ENCODE measurements around the gene KRTAP10-4.
"Not testable (repeated sequence)": the region's sequence is repeated elsewhere in the genome, so short reads cannot be mapped to it uniquely, and the experiment has no call there.

Gene KRTAP10-4

DNA sequence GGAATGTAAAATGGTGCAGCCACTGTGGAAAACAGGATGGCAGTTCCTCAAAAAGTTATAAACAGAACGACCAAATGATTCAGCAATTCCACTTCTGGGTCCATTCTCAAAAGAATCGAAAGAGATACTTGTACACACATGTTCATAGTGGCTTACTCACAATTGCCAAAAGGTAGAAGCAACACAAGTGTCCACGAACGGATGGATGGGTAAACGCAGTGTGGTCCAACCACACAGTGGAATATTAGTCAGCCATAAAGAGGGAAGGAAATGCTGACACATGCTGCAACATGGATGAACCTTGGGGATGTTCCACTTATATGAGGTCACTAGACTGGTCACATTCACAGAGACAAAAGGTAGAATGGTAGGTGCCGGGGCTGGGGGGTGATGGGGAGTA lies 38.8 kb upstream of the KRTAP10-4 start:
- no peak for DNase-seq (ENCODE audit: low read depth in 2 of 2, low spot score in 1 of 2)

GRCh38 chr21:44535963-44536362 lies 37.6 kb upstream of the KRTAP10-4 start:
- DNase-seq (ENCODE audit: low read depth in 2 of 2, low spot score in 1 of 2) = no peak

- no peak for DNase-seq (ENCODE audit: low read depth in 2 of 2, low spot score in 1 of 2)
These were observed 35.3 kb upstream of the KRTAP10-4 start for GRCh38 chr21:44537930-44538911.

DNA sequence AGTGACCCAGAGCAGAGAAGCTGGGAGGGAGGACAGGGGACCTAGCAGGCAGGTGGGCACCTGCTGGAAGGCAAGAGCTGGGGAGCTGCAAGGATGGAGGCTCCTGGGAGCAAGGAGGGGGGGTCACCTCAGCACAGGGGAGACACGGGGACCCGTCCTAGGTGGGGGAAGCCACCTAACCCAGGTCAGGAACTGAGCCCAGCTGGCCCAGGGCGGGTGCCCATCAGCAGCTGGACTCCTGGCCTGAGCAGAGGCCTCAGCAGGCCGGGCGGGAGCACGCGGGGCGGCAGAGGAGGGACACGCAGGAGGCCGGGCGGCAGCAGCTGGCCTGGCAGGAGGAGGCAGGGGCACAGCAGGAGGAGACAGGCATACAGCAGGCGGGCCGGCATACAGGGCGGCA lies 34.5 kb upstream of the KRTAP10-4 start:
- DNase-seq (ENCODE audit: low read depth in 2 of 2, low spot score in 1 of 2) = no peak

DNA sequence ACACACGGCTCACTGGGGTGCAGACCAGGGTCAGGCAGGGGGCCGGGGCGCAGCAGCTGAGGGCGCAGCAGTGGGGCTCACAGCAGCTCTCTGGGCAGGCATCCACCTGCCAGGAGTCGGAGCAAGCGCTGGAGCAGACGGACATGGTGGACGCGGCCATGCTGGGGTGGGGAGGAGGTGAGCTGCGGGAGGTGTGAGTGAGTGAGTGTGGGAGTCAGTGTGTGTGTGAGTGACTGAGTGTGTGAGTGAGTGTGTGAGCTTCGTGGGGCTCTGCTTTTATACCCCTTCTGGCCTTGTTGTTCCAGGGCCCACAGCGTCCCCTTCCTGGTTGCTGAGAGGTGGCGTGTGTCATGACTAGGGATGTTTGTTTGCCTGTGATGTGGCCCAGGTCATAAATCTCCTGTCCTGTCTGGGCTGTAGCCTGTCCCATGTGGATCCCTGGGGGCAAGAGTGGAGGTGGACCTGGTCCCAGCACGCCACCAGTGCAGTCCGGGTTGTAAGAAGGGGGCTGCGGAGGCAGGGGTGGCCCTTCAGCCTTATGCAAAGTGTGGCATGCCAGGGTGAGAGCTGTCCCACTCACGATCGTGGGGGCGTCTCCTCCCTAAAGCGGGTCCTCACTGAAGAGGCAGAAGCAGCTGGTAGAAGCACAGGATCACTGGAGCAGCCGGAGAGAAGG lies 33.4 kb upstream of the KRTAP10-4 start, which contains the start of gene KRTAP10-1:
TSS of gene KRTAP10-1 (minus strand) at position 205 of the 676 bp plus-strand sequence. CDS start at position 160, 45 bp downstream.
- no peak for DNase-seq (ENCODE audit: low read depth in 2 of 2, low spot score in 1 of 2)

DNA sequence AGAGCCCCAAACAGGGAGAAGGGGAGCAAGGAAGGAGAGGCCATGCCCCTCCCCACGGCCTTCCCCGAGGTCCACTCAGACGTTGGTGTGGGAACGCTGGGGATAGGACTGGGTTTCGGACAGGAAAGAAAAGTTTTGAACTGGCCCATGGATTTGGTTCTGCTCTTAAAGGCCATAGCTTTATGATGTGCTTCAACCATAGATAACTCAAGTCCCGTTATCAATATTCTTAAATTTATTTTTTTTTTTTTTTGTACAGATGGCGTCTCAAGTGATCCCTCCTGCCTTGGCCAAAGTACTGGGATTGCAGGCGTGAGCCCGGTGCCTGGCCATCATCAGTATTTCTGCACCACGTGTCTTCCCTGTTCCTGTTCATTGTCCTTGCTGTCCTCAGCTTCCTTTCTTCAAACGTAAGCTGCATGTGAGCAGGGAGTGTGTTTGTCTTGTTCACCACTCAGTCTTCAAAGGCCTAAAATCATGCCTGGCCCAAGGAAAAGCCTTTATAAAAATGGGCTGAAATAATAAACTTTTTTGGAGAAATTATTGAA lies 32.7 kb upstream of the KRTAP10-4 start:
- DNase-seq (ENCODE audit: low read depth in 2 of 2, low spot score in 1 of 2) = no peak

GRCh38 chr21:44542716-44543115 lies 30.8 kb upstream of the KRTAP10-4 start:
- DNase-seq (ENCODE audit: low read depth in 2 of 2, low spot score in 1 of 2) = no peak

GRCh38 chr21:44544566-44544965 lies 29.0 kb upstream of the KRTAP10-4 start:
- no peak for DNase-seq (ENCODE audit: low read depth in 2 of 2, low spot score in 1 of 2)

DNA sequence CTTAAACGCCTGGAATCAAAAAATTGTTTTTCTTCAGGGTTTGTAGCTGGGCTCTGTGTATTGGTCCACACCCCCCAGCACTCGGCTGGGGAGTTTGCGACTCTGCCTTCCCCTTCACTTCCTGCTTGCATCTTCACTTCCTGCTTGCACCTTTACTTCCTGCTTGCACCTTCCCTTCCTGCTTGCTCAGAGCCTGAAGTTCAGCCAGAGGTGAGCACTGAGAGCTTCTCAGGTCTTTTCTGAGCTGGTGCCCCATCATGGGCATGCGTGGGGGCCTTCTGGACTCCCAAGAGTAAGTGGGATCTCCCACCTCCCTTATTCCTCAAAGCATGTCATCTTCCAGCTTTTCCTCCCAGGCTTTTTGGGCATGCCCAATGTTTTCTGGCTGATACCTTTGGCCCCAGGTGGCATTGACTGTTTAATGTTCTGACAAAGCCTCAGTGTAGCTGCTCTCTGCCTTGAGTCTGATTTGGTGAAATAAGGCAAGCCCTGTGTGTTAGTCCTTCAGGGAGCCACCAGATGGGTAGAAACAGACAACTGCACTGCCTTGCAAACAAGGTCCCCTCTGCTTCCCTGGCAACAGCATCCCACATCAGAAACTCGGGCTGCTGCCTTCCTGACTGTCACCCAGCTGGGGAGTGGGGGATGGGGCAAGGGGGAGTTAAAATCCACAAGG lies 25.7 kb upstream of the KRTAP10-4 start:
- no peak for DNase-seq (ENCODE audit: low read depth in 2 of 2, low spot score in 1 of 2)

GRCh38 chr21:44548381-44548780 lies 25.1 kb upstream of the KRTAP10-4 start:
- no peak for DNase-seq (ENCODE audit: low read depth in 2 of 2, low spot score in 1 of 2)

- no peak for DNase-seq (ENCODE audit: low read depth in 2 of 2, low spot score in 1 of 2)
These were observed 24.6 kb upstream of the KRTAP10-4 start for GRCh38 chr21:44548922-44549321.

GRCh38 chr21:44549525-44550211 lies 23.9 kb upstream of the KRTAP10-4 start:
- DNase-seq (ENCODE audit: low read depth in 2 of 2, low spot score in 1 of 2) = no peak

DNA sequence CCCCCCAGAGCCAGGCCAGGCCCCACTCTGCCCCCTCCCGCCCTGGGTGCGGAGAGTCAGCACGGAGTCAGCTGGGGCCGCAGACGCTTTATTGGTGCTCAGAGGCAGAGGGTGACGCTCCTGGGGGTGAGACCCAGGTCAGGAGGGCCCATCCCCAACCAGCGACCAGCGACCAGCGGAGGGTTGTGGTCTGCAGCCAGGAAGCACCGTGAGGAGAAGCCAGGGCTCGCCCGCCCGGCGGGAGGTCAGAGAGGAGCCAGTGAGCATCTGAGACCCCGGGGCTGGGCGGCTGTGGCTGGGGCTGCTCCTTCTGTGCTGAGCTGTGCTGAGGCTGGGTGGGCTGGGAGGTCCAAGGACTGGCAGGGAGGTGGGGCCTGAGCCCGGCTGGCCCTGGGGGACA lies 23.2 kb upstream of the KRTAP10-4 start:
- DNase-seq (ENCODE audit: low read depth in 2 of 2, low spot score in 1 of 2) = not testable (repeated sequence)

DNA sequence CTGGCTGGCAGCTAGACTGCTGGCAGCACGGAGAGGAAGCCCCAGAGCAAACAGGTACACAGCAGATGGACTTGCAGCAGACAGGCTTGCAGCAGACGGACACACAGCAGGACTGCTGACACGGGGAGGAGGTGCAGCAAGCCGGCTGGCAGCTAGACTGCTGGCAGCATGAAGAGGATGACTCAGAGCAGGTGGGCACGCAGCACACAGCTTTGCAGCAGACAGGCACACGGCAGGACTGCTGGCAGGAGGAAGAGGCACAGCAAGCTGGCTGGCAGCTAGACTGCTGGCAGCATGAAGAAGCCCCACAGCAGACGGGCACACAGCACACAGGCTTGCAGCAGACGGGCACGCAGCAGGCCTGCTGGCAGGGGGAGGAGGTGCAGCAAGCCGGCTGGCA lies 22.7 kb upstream of the KRTAP10-4 start:
- no peak for DNase-seq (ENCODE audit: low read depth in 2 of 2, low spot score in 1 of 2)

DNA sequence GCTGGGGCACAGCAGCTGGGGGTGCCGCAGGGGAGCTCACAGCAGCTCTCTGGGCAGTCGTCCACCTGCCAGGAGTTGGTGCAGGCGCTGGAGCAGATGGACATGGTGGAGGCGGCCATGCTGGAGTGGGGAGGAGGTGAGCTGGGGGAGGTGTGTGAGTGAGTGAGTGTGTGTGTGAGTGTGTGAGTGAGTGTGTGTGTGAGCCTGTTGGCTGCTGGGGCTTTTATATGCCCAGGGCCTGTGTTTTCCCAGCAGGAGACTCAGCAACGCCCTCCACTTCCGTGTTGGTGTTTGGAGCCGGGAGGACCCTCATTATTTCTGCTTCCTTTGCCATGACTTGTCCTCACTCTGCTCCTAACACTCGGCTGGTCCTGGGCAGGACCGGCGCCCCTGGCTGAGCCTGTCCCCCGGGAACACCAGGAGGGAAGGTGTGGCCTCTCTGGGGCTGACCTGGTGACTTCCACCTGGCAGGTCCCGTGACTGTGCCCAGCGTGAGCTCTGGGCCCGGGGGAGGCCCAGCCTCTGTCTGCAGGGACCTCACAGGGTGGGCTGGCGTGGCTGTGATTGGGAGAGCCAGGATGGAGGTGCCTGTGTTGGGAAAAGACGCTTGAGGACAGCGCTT lies 22.1 kb upstream of the KRTAP10-4 start, which contains the start of gene KRTAP10-2:
TSS of gene KRTAP10-2 (minus strand) at position 166 of the 622 bp plus-strand sequence. CDS start at position 119, 47 bp downstream.
- no peak for DNase-seq (ENCODE audit: low read depth in 2 of 2, low spot score in 1 of 2)

DNA sequence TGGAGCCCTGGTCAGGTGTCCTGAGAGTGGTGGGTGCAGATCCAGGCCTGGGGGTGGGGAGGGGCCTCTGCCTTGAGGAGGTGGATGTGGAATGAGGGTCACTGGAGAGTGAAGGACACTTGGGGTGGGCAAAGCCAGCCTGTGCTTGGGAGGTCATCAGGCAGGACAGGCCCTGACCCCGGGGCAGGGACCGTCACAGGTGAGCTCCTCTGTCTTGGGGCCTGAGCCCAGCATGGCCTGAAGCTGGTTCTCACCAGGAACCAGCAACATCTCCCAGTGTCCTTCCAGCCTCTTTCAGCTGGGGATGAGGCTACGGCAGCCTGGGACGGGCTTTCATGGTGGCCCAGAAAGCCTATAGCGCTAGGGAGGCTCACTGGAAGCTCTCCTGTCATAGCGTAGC lies 21.4 kb upstream of the KRTAP10-4 start:
- DNase-seq (ENCODE audit: low read depth in 2 of 2, low spot score in 1 of 2) = no peak

GRCh38 chr21:44552681-44553080 lies 20.8 kb upstream of the KRTAP10-4 start:
- no peak for DNase-seq (ENCODE audit: low read depth in 2 of 2, low spot score in 1 of 2)

GRCh38 chr21:44555200-44555875 lies 18.2 kb upstream of the KRTAP10-4 start:
- DNase-seq (ENCODE audit: low read depth in 2 of 2, low spot score in 1 of 2) = no peak

- no peak for DNase-seq (ENCODE audit: low read depth in 2 of 2, low spot score in 1 of 2)
These were observed 16.6 kb upstream of the KRTAP10-4 start for GRCh38 chr21:44556879-44557278.

All from stimulated activated CD8-positive, alpha-beta memory T cell treated with anti-CD3 and anti-CD28 coated beads, Interleukin-4, amount 100 ng/mL, for 4 hours (primary cell).